Mesothelial cell of epicardium (in vitro differentiated cells): ENCODE results near the gene ZNF397. TPM values are rescaled to one million over a fixed set of nuclear protein-coding genes. Genes with fewer than 3 reads are reported as not detected.
A peak's percentile ranks its signal among the peaks of the same experiment; 100 is the strongest.
"Not testable (repeated sequence)": the region's sequence is repeated elsewhere in the genome, so short reads cannot be mapped to it uniquely, and the experiment has no call there.

Source experiments
- DNase-seq, 2 experiments: peaks; one replicate each; pipeline ENCODE4 v3.0.0; 2021; ENCODE audit warnings: low spot score in 2 of 2; ENCODE audit not compliant: unreplicated experiment in 2 of 2
- H3K27ac Mint-ChIP-seq: 2 replicates; pipeline ENCODE4 v1.8.0; 2021; ENCODE audit warnings: mixed read lengths
- H3K27me3 Mint-ChIP-seq: 2 replicates; pipeline ENCODE4 v1.8.0; 2021; ENCODE audit warnings: low read depth, mixed read lengths
- H3K36me3 Mint-ChIP-seq: 2 replicates; pipeline ENCODE4 v1.8.0; 2021; ENCODE audit warnings: mixed read lengths
- H3K4me1 Mint-ChIP-seq: 2 replicates; pipeline ENCODE4 v1.8.0; 2021; ENCODE audit warnings: mixed read lengths
- H3K4me3 Mint-ChIP-seq: 2 replicates; pipeline ENCODE4 v1.8.0; 2021; ENCODE audit warnings: mild to moderate bottlenecking, moderate library complexity, mixed read lengths
- H3K9me3 Mint-ChIP-seq: 2 replicates; pipeline ENCODE4 v1.8.0; 2021; ENCODE audit warnings: mixed read lengths
- CTCF ChIP-seq: fragments of 200-600 bp; sonication (generic); IDR thresholded peaks from one replicate; pipeline ENCODE4 v1.5.0; 2021; ENCODE audit warnings: antibody characterized with exemption; ENCODE audit not compliant: unreplicated experiment
- total RNA-seq: library from RNA; stranded (reverse); gene quantifications from 3 replicates; pipeline ENCODE4 v1.2.1, GENCODE V29; 2021

ZNF397 gene
- total RNA-seq, 1 donor from 2014 or later, result 43.3 TPM

GRCh38 chr18:35201256-35201931, 39.4 kb upstream of the ZNF397 start:
- DNase-seq, result no peak
- Mint-ChIP-seq H3K4me1 (peaks cover 4% of the 10 kb centered on the region), H3K27me3 (no peaks in the 10 kb centered on the region), H3K36me3 (peaks cover 10% of the 10 kb centered on the region), H3K27ac (peak overlapping the region; percentile 14), H3K4me3 (no peak overlapping the region), H3K9me3 (peaks cover 12% of the 10 kb centered on the region)
- no peak for TF ChIP-seq CTCF

- Mint-ChIP-seq H3K9me3 (peaks cover 12% of the 10 kb centered on the region), H3K4me3 (no peak overlapping the region), H3K27ac (peak overlapping the region; percentile 16), H3K27me3 (no peaks in the 10 kb centered on the region), H3K36me3 (peaks cover 10% of the 10 kb centered on the region), H3K4me1 (peaks cover 4% of the 10 kb centered on the region)
- DNase-seq, result no peak
- no peak for TF ChIP-seq CTCF
These were observed 37.8 kb upstream of the ZNF397 start for GRCh38 chr18:35203067-35203466.

- TF ChIP-seq CTCF, result no peak
- H3K27ac Mint-ChIP-seq, result no peak overlapping the region
- peaks cover 12% of the 10 kb centered on the region for H3K9me3 Mint-ChIP-seq
- peaks cover 4% of the 10 kb centered on the region for H3K4me1 Mint-ChIP-seq
- H3K36me3 Mint-ChIP-seq, result peaks cover 10% of the 10 kb centered on the region
- DNase-seq, result no peak
- no peak overlapping the region for H3K4me3 Mint-ChIP-seq
- no peaks in the 10 kb centered on the region for H3K27me3 Mint-ChIP-seq
These were observed 35.6 kb upstream of the ZNF397 start for GRCh38 chr18:35205199-35205712.

- H3K4me1 Mint-ChIP-seq, DNase-seq, H3K4me3 Mint-ChIP-seq, H3K27ac Mint-ChIP-seq, H3K27me3 Mint-ChIP-seq: not testable (repeated sequence)
- Mint-ChIP-seq H3K36me3 (peaks cover 10% of the 10 kb centered on the region), H3K9me3 (peaks cover 12% of the 10 kb centered on the region)
These were observed 34.9 kb upstream of the ZNF397 start for GRCh38 chr18:35205746-35206458.

- Mint-ChIP-seq H3K4me3 (no peak overlapping the region), H3K27ac (no peak overlapping the region), H3K27me3 (peaks cover 17% of the 10 kb centered on the region), H3K36me3 (no peaks in the 10 kb centered on the region), H3K4me1 (no peaks in the 10 kb centered on the region), H3K9me3 (peaks cover 4% of the 10 kb centered on the region)
- TF ChIP-seq CTCF, result no peak
- DNase-seq, result no peak
These were observed 25.8 kb upstream of the ZNF397 start for GRCh38 chr18:35215026-35215425.

GRCh38 chr18:35216611-35217010, 24.2 kb upstream of the ZNF397 start:
- not testable (repeated sequence) for H3K4me1 Mint-ChIP-seq, H3K36me3 Mint-ChIP-seq, H3K4me3 Mint-ChIP-seq, DNase-seq, H3K9me3 Mint-ChIP-seq, H3K27ac Mint-ChIP-seq
- H3K27me3 Mint-ChIP-seq, result peaks cover 17% of the 10 kb centered on the region

- H3K9me3 Mint-ChIP-seq, H3K4me3 Mint-ChIP-seq, H3K27ac Mint-ChIP-seq, H3K36me3 Mint-ChIP-seq, DNase-seq, H3K4me1 Mint-ChIP-seq: not testable (repeated sequence)
- H3K27me3 Mint-ChIP-seq, result peaks cover 17% of the 10 kb centered on the region
These were observed 21.5 kb upstream of the ZNF397 start for GRCh38 chr18:35219331-35219730.
